T-cell (primary cell): Measurements from ENCODE around the gene STK35. TPM values are rescaled to one million over a fixed set of nuclear protein-coding genes. Genes with fewer than 3 reads are reported as not detected.

Experiments used
- ATAC-seq, 4 experiments: fragments of 200-7000 bp in 3 of 4; fragments of 150-1000 bp in 1 of 4; cut with Tn5 transposase; replicated peaks in 1 of 4; 1 replicate in 3 of 4; 2 replicates in 1 of 4; pipeline ENCODE4 v1.10.0; 2021; ENCODE audit warnings: moderate library complexity in 3 of 4, mild to moderate bottlenecking in 2 of 4, moderate number of reproducible peaks in 1 of 4
- CTCF ChIA-PET, 2 donors: fragments of 300-600 bp; sonication (Branson Sonifier 250); formaldehyde crosslinking; loops; one replicate each; lab custom pipeline; 2022; ENCODE audit warnings: antibody characterized with exemption in 2 of 2; lab: Charles Lee
- POLR2A ChIA-PET, 2 donors: fragments of 300-600 bp; sonication (Branson Sonifier 250); formaldehyde crosslinking; loops; one replicate each; lab custom pipeline; 2022; ENCODE audit warnings: antibody characterized with exemption in 2 of 2; lab: Charles Lee
- DNase-seq, 35 experiments: peaks; one replicate each; pipeline versions ENCODE4 v3.0.0 to v3.0.0-alpha.2; 2013 to 2023
- H3K27ac ChIP-seq: one replicate; pipeline ENCODE4 v1.5.1; 2013; ENCODE audit warnings: low read length
- H3K27me3 ChIP-seq, 2 experiments: replicated peaks in 1 of 2; 1 replicate in 1 of 2; 2 replicates in 1 of 2; pipeline versions ENCODE4 v1.6.1 to v1.7.0; 2013; ENCODE audit warnings: low read length in 1 of 2, mixed read lengths in 1 of 2; ENCODE audit not compliant: control insufficient read depth in 2 of 2, insufficient read depth in 2 of 2; ENCODE audit errors: extremely low read depth in 1 of 2
- H3K36me3 ChIP-seq, 2 donors: 1 replicate in 1 of 2; 2 replicates in 1 of 2; pipeline versions ENCODE4 v1.6.1 to v1.7.0; 2013; ENCODE audit warnings: low read length in 1 of 2; ENCODE audit not compliant: control insufficient read depth in 2 of 2, insufficient read depth in 1 of 2; ENCODE audit errors: extremely low read depth in 1 of 2
- H3K4me1 ChIP-seq, 2 experiments: 1 replicate in 1 of 2; 2 replicates in 1 of 2; pipeline versions ENCODE4 v1.6.1 to v1.7.0; 2013; ENCODE audit warnings: low read length in 2 of 2, mixed read lengths in 1 of 2; ENCODE audit not compliant: insufficient read depth in 2 of 2, control insufficient read depth in 1 of 2; ENCODE audit errors: extremely low read depth in 1 of 2
- H3K4me3 ChIP-seq, 2 donors: 1 replicate in 1 of 2; 2 replicates in 1 of 2; pipeline versions ENCODE4 v1.5.1 to v1.7.0; 2013; ENCODE audit warnings: mild to moderate bottlenecking in 2 of 2, low read length in 1 of 2, moderate library complexity in 1 of 2; ENCODE audit not compliant: control insufficient read depth in 1 of 2; ENCODE audit errors: extremely low read depth in 1 of 2
- H3K9me3 ChIP-seq: 2 replicates; pipeline ENCODE4 v1.7.0; 2013
- H3K27ac Mint-ChIP-seq, 2 donors: one replicate each; pipeline ENCODE4 v1.8.0; 2020 to 2021; ENCODE audit warnings: mild to moderate bottlenecking in 2 of 2, mixed read lengths in 2 of 2
- H3K27me3 Mint-ChIP-seq, 2 donors: one replicate each; pipeline ENCODE4 v1.8.0; 2021 to 2022; ENCODE audit warnings: mixed read lengths in 2 of 2
- H3K36me3 Mint-ChIP-seq: one replicate; pipeline ENCODE4 v1.8.0; 2021; ENCODE audit warnings: mixed read lengths
- H3K4me1 Mint-ChIP-seq, 3 donors: one replicate each; pipeline ENCODE4 v1.8.0; 2020 to 2022; ENCODE audit warnings: mixed read lengths in 3 of 3, mild to moderate bottlenecking in 1 of 3
- H3K4me3 Mint-ChIP-seq, 3 donors: one replicate each; pipeline ENCODE4 v1.8.0; 2020 to 2022; ENCODE audit warnings: mild to moderate bottlenecking in 3 of 3, mixed read lengths in 3 of 3, moderate library complexity in 3 of 3
- H3K9me3 Mint-ChIP-seq, 3 donors: one replicate each; pipeline ENCODE4 v1.8.0; 2020 to 2022; ENCODE audit warnings: mixed read lengths in 3 of 3
- whole genome bisulfite sequencing: methylation state at CpG from one replicate; pipeline ENCODE4 v1.1.5; 2013; ENCODE audit warnings: missing lambda C conversion rate; ENCODE audit not compliant: insufficient coverage; 5-methylcytosine and 5-hydroxymethylcytosine counted together
- total RNA-seq, 35 experiments: library from RNA in 6 of 35; stranded (reverse) in 6 of 35; fragments of 120-200 nt in 1 of 35; gene quantifications; one replicate each; pipeline versions ENCODE4 v1.2.1 to v1.2.4 and lab custom pipeline; 2013 to 2026

Gene STK35
- total RNA-seq, 5 donors from 2014 or later (not counting 1 experiment from before 2014, with no cell fraction given) = 16.2 to 20.6 (median 19.3) TPM

DNA sequence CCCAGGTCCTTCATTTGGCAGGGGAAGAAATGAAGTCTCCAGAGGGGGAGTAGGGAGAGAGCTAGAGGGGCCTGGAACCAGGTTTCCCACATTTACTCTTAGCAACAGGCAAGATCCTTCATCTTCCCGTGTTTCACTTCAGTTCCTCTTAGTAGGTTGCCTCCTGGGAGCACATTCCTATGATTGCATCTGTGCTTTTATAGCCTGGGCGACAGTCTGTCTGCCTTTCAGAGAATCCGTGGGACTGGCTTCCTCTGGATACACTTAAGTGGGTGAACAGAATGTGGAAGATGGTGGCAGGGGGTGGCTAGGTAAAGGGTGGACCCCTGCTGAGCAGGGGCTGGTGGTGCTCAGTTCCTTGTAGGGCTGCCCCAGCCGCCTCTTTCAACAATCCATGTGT lies 33.4 kb downstream of the STK35 start:
- ATAC-seq (no peak), DNase-seq (no peak)
- Histone ChIP-seq H3K27ac (no peak overlapping the region), H3K9me3 (no peaks in the 10 kb centered on the region), H3K36me3 (peaks cover 7 to 9% of the 10 kb centered on the region in 2 donors), H3K4me3 (no peak overlapping the region), H3K27me3 (no peaks in the 10 kb centered on the region), H3K4me1 (no peaks in the 10 kb centered on the region)
- CTCF ChIA-PET = no interaction called here
- H3K36me3 Mint-ChIP-seq = peaks cover 7% of the 10 kb centered on the region
- no peaks in the 10 kb centered on the region for H3K27me3 Mint-ChIP-seq
- H3K9me3 Mint-ChIP-seq = no peaks in the 10 kb centered on the region
- H3K4me3 Mint-ChIP-seq = no peak overlapping the region
- WGBS = 93% methylated on average over 3 of the region's 4 CpGs
- POLR2A ChIA-PET = no interaction called here
- H3K4me1 Mint-ChIP-seq = peaks cover 33 to 42% (median 37%) of the 10 kb centered on the region in 3 donors
- no peak overlapping the region for H3K27ac Mint-ChIP-seq

DNA sequence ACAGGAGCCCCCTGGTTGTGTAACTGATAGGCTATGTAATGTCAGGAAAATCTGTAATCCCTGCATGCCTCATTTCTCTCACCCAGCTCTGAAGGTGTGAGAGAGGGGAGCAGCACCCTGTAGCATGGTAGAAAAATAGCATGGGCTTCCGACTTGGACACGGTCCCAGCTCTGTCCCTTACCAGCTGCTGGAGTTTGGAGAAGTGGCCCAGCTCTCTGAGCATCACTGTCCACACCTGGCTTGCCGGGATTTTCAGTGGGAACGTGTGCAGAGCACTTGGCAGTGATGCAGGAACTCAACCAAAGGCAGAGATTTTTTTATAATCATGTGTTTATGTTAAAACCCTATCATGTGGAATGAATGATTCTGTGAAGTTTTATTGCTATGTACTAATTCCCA lies 34.6 kb downstream of the STK35 start:
- no peak for ATAC-seq

DNA sequence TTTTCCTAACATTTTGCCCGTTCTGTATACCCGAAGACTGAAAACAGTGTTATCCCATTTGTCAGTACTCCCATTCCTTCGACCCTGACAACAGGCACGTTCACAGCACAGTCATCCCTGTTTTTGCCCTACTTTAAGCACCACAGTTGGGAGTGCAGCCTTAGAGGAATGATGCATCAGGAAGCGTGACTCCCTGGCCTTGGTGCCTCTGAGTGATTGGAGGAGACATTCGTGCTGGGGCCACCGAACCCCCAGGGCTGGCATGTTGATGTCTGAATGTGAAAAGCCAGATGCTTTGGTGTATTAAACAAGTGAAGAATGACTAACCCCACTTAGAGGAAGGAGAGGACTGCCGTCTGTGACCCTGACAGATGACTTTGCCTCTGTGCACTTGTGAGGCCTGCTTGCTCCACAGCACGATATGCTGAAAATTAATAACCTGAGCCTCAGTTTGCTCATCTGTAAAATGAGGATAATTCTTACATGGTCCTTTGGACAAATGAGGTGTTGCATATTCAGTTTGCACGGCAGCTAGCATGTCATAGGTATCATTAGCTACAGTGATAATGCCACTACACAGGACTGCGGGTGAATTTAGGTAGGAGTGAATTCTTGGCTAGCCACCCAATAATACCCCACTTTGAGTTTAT lies 36.0 kb downstream of the STK35 start:
- Mint-ChIP-seq H3K9me3 (no peaks in the 10 kb centered on the region), H3K36me3 (peaks cover 7% of the 10 kb centered on the region), H3K4me3 (no peak overlapping the region), H3K27ac (no peak overlapping the region), H3K4me1 (peaks cover 23 to 27% (median 25%) of the 10 kb centered on the region in 3 donors), H3K27me3 (no peaks in the 10 kb centered on the region)
- ChIA-PET CTCF (no interaction called here), POLR2A (no interaction called here)
- 100% methylated on average over 4 of the region's 11 CpGs for WGBS
- ATAC-seq = no peak
- H3K4me3 ChIP-seq = no peak overlapping the region
- H3K9me3 ChIP-seq = no peaks in the 10 kb centered on the region
- no peak for DNase-seq
- peaks cover 7 to 10% of the 10 kb centered on the region in 2 donors for H3K36me3 ChIP-seq
- H3K27ac ChIP-seq = no peak overlapping the region
- no peaks in the 10 kb centered on the region for H3K4me1 ChIP-seq
- H3K27me3 ChIP-seq = no peaks in the 10 kb centered on the region

More for the DNA sequence above, 34.6 kb downstream of the STK35 start:
- Mint-ChIP-seq H3K36me3 (peaks cover 7% of the 10 kb centered on the region), H3K27ac (no peak overlapping the region), H3K4me3 (no peak overlapping the region), H3K27me3 (no peaks in the 10 kb centered on the region), H3K4me1 (peaks cover 27 to 34% (median 29%) of the 10 kb centered on the region in 3 donors), H3K9me3 (no peaks in the 10 kb centered on the region)
- Histone ChIP-seq H3K4me1 (no peaks in the 10 kb centered on the region), H3K27me3 (no peaks in the 10 kb centered on the region), H3K9me3 (no peaks in the 10 kb centered on the region), H3K36me3 (peaks cover 7 to 13% of the 10 kb centered on the region in 2 donors), H3K27ac (no peak overlapping the region), H3K4me3 (no peak overlapping the region)
- WGBS = 100% methylated on average over 3 of the region's 4 CpGs
- CTCF ChIA-PET = no interaction called here
- DNase-seq = no peak
- POLR2A ChIA-PET = no interaction called here

DNA sequence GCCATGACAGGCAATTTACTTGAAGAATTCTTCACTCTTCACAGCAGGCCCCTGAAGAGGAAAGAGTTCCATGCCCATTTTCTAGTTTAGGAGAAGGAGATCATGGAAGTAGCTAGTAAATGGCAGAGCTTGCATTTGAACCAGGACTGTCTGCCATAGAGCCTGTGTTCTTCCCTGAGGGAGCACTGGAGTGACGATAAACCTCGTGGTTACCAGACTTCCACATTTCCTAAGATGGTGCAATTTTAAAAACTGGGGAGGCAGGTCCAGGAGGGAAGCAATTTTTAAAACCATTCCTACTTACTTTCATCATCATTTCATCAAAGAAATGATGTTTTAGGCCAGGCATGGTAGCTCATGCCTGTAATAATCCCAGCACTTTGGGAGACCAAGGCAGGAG lies 36.8 kb downstream of the STK35 start:
- H3K27me3 Mint-ChIP-seq = no peaks in the 10 kb centered on the region
- Histone ChIP-seq H3K27ac (no peak overlapping the region), H3K9me3 (no peaks in the 10 kb centered on the region), H3K4me1 (no peaks in the 10 kb centered on the region), H3K36me3 (peaks cover 7 to 10% of the 10 kb centered on the region in 2 donors), H3K27me3 (no peaks in the 10 kb centered on the region), H3K4me3 (no peak overlapping the region)
- H3K4me1 Mint-ChIP-seq = peaks cover 18 to 20% (median 19%) of the 10 kb centered on the region in 3 donors
- DNase-seq (no peak), ATAC-seq (no peak)
- CTCF ChIA-PET = no interaction called here
- WGBS = no CpG with 5 or more reads among the region's 2 CpGs
- no peak overlapping the region for H3K4me3 Mint-ChIP-seq
- no peaks in the 10 kb centered on the region for H3K9me3 Mint-ChIP-seq
- peaks cover 7% of the 10 kb centered on the region for H3K36me3 Mint-ChIP-seq
- no peak overlapping the region for H3K27ac Mint-ChIP-seq
- POLR2A ChIA-PET = no interaction called here

DNA sequence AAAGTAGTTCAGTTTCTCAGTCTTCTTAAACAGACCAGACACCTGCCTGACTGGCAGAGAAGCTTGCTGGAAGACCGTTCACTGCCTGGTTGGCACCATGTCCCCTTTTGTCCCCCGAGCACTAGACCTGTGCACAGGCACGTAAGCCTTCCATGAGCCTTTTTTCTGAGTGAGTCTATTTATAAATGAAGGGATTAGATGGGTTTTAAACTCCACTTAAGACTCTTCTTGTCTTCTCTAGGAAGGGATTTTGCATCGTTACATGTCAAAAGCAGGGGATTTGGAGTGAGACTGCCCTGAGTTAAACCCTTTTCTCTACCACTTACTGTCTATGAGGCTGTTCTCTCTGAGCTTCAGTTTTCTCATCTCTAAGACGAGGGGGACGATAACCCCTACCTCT lies 37.6 kb downstream of the STK35 start:
- Histone ChIP-seq H3K9me3 (no peaks in the 10 kb centered on the region), H3K4me3 (no peak overlapping the region), H3K27ac (no peak overlapping the region), H3K36me3 (peaks cover 7 to 14% of the 10 kb centered on the region in 2 donors), H3K27me3 (no peaks in the 10 kb centered on the region), H3K4me1 (no peaks in the 10 kb centered on the region)
- DNase-seq = no peak
- H3K9me3 Mint-ChIP-seq = no peaks in the 10 kb centered on the region
- no peaks in the 10 kb centered on the region for H3K27me3 Mint-ChIP-seq
- H3K27ac Mint-ChIP-seq = no peak overlapping the region
- H3K36me3 Mint-ChIP-seq = peaks cover 12% of the 10 kb centered on the region
- POLR2A ChIA-PET = no interaction called here
- CTCF ChIA-PET = no interaction called here
- ATAC-seq = no peak
- peaks cover 16 to 20% (median 19%) of the 10 kb centered on the region in 3 donors for H3K4me1 Mint-ChIP-seq
- 100% methylated on average over 1 of the region's 6 CpGs for WGBS
- H3K4me3 Mint-ChIP-seq = no peak overlapping the region

DNA sequence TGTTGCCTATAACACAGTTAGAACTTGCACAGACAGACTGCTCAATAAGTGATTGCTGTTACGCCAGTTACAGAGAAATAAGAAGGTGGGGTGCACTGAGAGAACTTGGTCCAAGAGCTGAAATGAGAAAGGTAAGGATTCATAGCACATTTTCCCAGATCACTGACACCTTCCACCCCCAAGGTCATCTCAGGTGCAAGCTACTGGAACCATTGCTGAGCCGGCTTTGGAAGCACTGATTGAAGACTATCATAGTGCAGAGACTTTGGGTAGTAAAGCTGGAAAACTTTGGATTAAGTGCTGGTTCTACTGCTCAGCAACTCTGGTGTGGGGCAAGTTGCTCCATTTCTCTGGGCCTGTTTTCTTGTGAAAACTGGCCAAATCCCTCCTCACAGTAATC lies 38.1 kb downstream of the STK35 start:
- WGBS = no CpG with 5 or more reads among the region's 2 CpGs
- H3K4me3 Mint-ChIP-seq = no peak overlapping the region
- H3K27ac ChIP-seq = no peak overlapping the region
- H3K27ac Mint-ChIP-seq = no peak overlapping the region
- H3K4me3 ChIP-seq = no peak overlapping the region
- H3K27me3 Mint-ChIP-seq = no peaks in the 10 kb centered on the region
- ChIA-PET POLR2A (no interaction called here), CTCF (no interaction called here)
- DNase-seq (no peak), ATAC-seq (no peak)
- H3K36me3 Mint-ChIP-seq = peaks cover 15% of the 10 kb centered on the region
- H3K27me3 ChIP-seq = no peaks in the 10 kb centered on the region
- H3K4me1 Mint-ChIP-seq = peaks cover 16 to 20% (median 19%) of the 10 kb centered on the region in 3 donors
- H3K36me3 ChIP-seq = peaks cover 7 to 19% of the 10 kb centered on the region in 2 donors
- H3K4me1 ChIP-seq = no peaks in the 10 kb centered on the region
- no peaks in the 10 kb centered on the region for H3K9me3 ChIP-seq
- H3K9me3 Mint-ChIP-seq = no peaks in the 10 kb centered on the region
